C4-2B (cell line): ENCODE results near the gene ITGB4.
A peak's percentile ranks its signal among the peaks of the same experiment; 100 is the strongest.

Source experiments
- H3K27ac ChIP-seq: fragments of 450-650 bp; 2 replicates; pipeline ENCODE4 v1.5.1; 2017
- CTCF ChIP-seq: fragments of 450-650 bp; conservative IDR thresholded peaks from 2 replicates; pipeline ENCODE4 v1.5.1; 2017; ENCODE audit warnings: mild to moderate bottlenecking
- ZFX ChIP-seq: fragments of 450-650 bp; IDR thresholded peaks from 2 replicates; pipeline ENCODE4 v1.6.1; 2017

The ITGB4 gene

GRCh38 chr17:75698659-75699058 is 22.6 kb upstream of the ITGB4 start:
- no peak for TF ChIP-seq CTCF
- no peak for TF ChIP-seq ZFX
- H3K27ac ChIP-seq = peak overlapping the region; percentile 74; the same call in 1 of the 2 replicates

- H3K27ac ChIP-seq = no peak overlapping the region
- TF ChIP-seq CTCF (no peak), ZFX (no peak)
Measured at GRCh38 chr17:75701288-75701687, 20.0 kb upstream of the ITGB4 start.

GRCh38 chr17:75703191-75703590 is 18.1 kb upstream of the ITGB4 start:
- no peak overlapping the region for H3K27ac ChIP-seq
- TF ChIP-seq CTCF (no peak), ZFX (no peak)

- H3K27ac ChIP-seq = no peak overlapping the region
- TF ChIP-seq ZFX = no peak
- no peak for TF ChIP-seq CTCF
Measured at GRCh38 chr17:75703591-75703990, 17.7 kb upstream of the ITGB4 start.

- TF ChIP-seq ZFX (no peak), CTCF (no peak)
- H3K27ac ChIP-seq = no peak overlapping the region
Measured at GRCh38 chr17:75704963-75705875, 16.0 kb upstream of the ITGB4 start.

GRCh38 chr17:75706042-75706728 is 15.1 kb upstream of the ITGB4 start:
- TF ChIP-seq CTCF (no peak), ZFX (no peak)
- H3K27ac ChIP-seq = no peak overlapping the region

- TF ChIP-seq CTCF (no peak), ZFX (no peak)
- no peak overlapping the region for H3K27ac ChIP-seq
Measured at GRCh38 chr17:75707079-75707571, 14.1 kb upstream of the ITGB4 start.
